Measurements from ENCODE around the gene MAFG.

MAFG gene

DNA sequence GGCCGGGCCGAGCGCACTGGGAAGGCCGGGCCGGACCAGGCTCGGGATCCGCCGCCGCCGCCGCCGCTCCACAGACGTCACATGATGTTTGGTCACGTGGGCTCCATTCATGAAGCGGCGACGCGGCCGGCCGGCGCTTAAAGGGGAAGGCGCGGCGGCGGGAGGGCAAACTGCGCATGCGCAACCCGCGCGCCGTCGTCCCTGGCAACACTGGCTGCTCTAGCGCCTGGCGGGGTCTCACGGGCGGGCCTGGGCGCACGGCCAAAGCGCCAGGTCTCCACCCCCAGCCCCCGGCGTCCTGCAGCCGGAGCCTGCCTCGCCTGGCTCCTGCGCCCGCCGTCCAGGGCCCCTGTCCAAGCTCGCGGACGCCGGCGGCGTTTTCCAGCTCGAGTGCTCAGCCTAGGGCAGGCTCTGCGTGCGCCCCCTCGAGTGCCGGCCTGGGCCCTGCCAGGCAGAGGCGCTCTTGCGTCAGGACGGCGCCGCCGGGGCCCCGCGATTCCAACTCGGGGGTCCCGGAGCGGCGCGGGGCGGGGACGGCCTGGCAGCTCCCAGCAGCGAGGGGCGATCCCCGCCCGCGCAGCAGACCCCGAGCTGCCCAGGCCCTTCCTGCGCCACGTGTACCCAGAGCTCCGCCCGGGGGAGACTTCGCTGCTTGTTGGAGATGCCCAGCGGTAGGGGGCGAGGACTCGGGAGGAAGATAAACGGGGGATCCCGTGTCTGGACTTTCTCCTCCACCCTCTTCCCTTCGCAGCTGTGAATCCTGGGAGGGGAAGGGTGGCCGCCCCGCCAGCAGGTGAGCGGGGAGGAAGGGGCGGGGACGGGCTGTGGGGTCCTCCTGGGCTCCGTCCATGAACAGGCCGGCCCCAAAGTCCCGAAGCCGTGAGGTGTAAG is at the start of gene MAFG:
TSS of gene MAFG (minus strand) at position 83 of the 891 bp plus-strand sequence. CDS start 4,550 bp downstream, outside the sequence.
- DNase-seq (ENCODE audit: low read depth in 1 of 2, low spot score in 1 of 2) = peak; percentile 75 to 85

DNA sequence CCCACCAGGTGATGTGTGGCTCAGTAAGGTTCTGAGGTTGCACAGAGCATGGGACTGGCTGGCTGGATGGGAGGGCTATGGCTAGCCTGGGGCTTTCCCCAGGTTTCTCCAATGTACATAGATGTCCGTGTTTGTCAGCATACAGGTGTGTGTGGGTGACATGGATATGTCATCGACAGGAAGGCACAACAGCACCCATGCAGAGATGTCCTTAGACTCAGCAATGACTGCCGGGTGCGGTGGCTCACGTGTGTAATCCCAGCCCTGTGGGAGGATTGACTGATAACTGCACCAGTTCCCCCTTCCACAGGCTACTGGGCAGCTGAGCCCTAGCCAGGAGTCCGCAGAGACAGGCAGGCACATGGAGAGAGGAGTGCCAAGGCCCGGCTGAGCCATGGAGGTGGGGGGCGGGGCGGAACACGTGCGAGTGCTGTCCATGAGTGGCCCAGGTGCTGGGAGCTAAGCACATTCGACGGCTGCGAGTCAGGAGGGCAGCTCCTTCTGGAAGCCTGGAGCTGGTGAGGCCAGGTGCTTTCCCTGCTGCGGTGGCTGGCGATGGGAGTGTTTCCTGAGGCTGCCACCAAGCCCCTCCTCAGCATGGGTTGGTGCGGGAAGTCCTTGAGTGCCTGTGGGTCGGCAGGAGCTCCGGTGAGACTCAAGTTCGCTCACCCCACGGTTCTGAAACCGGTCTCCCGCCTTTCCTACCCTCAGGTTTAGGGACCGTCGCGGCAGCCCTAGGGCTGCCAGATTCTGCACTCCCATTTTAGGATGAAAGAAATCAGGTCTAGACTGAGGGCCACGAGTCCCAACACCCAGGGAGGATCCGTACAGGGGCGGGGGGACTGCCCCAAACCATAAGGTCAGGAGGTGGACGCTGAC is 49.0 kb upstream of the MAFG start:
- DNase-seq (ENCODE audit: low read depth in 1 of 2, low spot score in 1 of 2) = no peak

DNA sequence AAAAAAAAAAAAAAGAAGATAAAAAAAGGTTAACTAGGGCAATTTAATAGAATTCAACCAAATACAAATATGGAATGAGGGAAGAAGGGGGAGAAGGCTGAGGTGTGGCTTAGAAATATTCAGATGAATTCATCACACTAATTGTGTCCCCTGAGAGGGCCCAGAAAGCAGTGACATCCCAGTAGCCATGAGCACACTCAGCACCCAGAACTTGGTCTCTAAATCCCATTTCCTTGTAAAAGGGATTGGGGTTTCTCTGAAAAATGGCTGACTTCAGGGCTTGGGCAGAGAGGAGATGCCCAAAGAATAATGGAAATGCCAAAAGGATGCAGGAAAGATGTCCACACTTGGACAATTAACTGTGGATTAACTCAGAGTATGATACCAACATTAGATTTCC is 45.9 kb upstream of the MAFG start:
- no peak for DNase-seq (ENCODE audit: low read depth in 1 of 2, low spot score in 1 of 2)

DNA sequence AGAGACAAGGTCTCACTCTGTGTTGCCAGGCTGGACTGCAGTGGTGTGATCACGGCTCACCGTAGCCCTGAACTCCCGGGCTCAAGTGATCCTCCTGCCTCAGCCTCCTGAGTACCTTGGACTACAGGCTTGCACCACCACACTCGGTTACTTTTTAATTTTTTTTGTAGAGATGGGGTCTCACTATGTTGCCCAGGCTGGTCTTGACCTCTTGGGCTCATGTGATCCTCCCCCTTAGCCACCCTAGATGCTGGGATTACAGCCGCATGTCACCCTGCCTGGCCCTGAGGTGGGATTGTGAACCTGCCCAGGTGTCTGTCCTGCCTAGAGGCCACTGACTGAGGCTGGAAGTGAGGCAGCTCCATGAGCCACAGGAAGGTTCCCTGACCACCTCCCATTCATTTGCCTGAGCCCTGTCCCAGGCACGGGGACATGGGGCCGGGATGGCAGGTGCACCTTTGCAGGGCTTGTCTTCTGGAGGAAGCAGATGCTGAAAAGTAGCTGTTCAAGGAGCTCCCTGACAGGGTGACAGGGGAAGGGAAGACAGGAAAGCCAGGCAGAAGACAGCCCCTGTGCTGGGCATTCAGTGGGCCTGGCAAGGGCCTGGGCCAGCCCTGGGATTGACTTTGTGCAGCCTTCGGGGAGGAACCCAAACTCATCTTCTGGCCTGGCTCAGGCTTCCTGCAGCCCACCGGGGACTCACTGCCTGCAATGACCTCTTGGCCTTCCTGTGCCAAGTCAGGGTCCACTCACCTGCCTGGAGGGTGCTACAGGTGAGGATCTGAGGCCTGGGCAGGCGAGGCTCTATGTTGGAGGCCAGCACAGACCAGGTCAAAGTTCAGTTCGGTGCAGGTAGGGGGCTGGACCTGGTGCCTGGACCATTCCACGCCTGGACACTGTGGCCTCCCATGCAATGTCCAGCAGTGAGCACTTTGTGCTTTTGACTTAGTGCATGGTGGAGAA is 41.6 kb upstream of the MAFG start:
- DNase-seq (ENCODE audit: low read depth in 1 of 2, low spot score in 1 of 2) = no peak

DNA sequence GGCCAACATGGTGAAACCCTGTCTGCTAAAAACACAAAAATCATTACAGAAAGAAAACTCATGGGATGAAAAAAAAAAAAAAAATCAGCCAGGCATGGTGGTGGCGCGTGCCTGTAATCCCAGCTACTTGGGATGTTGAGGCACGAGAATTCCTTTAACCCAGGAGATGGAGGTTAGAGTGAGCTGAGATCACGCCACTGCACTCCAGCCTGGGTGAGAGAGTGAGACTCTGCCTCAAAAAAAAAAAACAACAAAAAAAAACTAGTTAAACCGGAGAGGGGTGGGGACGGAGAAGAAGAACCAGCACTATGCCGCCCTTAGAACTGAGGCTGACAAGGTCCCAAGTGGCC is 40.8 kb upstream of the MAFG start:
- DNase-seq (ENCODE audit: low read depth in 1 of 2, low spot score in 1 of 2) = no peak

DNA sequence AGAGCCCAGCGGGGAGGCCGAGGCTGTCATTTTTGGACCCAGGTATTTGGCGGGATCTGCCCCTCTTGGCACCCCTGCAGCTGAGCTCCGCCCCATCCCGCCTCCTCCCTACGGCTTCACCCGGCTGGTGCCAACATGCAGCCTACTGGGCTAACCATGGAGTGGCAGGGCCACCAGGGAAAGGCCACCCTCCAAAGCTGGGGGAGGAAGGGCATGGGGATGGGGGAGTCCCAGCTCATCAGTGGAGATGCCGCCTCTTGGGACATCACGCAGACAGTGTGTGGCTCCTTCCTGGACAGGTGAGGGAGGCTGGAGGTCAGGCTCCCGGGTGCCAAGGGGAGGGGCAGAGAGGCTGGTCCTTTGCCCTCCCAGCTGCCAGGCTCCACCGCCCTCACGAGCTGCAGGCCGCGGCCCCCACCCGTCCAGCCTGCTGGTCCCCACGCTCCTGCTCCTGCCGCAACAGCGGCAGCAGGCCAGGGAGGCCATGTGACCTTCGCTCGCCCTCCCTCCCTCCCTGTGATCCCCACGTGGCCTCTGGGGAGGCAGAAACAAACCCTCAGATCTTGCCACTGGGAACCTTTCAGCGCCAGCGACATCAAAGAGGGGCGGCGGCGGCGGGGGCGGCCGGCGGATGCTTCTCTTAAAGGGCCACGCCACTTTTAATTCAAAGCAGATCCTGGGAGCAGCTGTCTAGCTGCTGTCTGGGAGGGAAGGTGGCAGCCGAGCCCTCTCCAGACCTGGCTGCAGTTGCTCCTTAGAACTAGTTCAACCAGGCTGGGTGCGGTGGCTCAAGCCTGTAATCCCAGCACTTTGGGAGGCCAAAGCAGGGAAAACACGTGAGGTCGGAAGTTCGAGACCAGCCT is 40.2 kb upstream of the MAFG start:
- DNase-seq (ENCODE audit: low read depth in 1 of 2, low spot score in 1 of 2) = peak; percentile 73 to 76

DNA sequence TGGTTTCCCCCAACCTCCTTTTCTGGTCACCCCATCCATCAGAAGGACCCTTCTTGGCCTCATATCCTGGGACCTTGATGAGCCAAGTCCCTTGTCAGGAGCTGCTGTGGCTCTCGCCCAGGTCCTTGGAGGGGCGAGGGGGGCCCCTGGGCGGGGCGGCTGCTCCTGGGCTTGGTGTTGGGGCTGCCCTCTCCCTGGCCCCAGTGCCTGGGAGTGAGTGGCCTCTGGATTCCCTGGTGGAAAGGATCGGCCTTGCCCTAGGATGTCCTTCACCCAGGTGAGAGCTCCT is 39.7 kb upstream of the MAFG start:
- DNase-seq (ENCODE audit: low read depth in 1 of 2, low spot score in 1 of 2) = no peak

DNA sequence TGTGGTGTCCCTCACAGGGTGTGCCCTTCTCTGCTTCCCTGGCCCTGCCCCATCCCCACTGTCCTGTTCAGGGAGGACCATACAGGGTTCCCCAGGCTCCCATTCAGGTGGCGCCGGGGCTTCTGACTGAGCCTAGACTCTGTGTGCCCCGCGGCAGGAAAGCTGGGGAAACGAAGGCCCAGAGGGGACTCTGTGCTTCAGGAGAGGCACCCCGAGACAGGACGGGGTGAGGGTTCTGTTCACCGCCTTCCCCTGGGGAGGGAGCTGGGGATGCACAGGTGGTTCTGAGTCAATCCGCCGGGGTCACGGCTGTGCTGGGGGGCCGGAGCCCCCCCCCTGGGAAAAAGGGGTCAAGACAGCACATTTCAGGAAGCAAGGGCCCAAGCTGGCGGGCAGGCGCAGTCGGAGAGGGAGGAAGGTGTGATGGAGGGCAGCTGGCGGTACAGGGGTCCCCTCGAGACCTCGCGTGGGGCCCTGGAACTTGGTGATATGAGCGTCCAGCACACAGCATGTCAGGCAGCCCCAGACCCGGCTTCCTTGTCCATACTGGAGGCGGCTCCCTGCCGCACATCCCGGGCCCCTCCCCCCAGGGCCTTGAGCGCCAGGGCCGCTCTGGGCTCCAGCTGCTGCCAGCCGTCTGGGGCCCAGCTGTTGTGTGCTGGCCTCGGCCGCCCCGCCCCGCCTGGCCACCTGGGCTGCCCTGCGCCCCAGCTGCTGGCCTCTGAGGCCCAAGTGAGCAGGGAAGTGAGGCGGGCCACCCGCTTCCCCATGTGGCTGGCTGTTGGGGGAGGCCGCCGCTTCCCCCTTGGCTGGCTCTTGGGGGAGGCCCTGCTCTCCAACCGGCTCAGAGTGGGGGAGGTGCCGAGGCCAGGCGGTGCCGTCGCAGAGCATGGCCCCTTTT is 39.1 kb upstream of the MAFG start:
- DNase-seq (ENCODE audit: low read depth in 1 of 2, low spot score in 1 of 2) = no peak

DNA sequence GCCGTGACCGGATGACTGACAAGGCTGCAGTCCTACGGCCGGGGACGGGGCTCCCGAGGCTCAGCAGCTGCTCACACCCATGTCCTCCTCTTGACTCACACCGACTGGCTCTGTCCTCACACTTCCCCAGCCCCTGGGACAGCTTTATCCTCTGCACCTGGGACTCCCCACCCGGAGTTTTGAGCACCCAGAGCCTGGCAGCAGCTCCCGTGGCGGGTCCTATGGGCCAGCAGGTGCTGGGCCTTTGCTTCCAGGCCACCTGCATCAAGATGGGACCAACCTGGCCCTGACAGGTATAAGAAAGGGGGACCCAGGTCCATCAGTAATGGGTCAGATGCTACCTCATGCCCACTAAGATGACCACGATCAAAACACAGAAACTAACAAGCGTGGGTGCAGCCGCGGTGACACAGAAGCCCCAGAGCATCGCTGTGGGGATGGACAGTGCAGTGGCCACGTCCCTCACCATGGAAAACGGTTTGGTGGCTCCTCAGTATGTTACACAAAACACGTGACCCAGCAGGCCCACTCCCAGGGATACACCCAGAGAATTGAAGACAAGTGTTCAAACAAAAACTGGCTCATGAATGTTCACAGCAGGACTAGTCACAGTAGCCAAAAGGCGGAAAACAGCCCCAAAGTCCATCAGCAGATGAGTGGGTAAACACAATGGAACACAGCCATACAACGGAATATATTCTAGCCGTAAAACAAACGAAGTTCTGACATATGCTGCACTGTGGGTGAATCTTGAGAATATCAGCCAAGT is 36.7 kb upstream of the MAFG start:
- no peak for DNase-seq (ENCODE audit: low read depth in 1 of 2, low spot score in 1 of 2)

DNA sequence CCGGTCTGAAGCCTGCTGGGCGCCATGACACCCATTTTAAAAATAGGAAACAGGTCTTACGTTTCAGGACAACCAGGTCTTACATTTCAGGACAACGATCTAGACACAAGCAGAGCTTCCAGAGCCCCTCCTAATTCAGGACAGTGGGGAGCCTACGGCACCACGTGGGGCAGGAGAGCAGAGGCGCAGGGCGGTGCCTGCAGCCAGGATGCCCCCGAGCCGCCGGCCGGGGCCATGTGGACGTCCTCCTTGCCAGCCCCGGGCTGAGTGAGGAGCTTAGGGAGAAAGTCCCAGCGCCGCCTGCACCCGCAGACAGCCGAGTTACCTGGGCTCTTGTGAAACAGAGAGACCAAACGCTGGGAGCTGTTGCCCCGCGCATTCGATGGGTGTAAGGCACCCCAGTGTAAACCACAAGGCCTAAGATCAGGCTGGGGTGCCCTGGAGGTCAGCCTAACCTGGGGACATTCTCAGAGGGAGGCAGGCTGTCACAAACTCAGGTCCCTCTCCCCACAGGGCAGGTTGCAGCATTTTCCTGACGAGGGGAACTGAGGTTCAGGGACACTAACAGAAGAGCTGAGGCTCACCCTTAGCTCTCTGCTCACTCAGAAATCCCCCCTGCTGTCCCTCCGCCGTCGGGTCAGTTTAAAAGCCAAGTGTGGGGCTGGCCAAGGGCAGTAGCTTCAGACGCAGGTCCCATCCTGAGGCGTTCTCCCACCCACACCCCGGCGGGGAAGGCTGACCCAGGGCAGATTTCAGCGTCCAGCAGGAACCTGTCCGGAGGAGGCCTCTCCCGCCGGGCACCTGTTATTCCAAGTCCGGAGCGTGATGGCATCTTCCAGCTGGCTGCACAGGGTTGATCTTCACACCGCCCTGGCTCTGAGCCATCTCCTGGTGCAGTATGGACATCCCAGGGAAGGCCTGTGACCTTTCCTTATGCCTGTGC is 35.2 kb upstream of the MAFG start:
- no peak for DNase-seq (ENCODE audit: low read depth in 1 of 2, low spot score in 1 of 2)

DNA sequence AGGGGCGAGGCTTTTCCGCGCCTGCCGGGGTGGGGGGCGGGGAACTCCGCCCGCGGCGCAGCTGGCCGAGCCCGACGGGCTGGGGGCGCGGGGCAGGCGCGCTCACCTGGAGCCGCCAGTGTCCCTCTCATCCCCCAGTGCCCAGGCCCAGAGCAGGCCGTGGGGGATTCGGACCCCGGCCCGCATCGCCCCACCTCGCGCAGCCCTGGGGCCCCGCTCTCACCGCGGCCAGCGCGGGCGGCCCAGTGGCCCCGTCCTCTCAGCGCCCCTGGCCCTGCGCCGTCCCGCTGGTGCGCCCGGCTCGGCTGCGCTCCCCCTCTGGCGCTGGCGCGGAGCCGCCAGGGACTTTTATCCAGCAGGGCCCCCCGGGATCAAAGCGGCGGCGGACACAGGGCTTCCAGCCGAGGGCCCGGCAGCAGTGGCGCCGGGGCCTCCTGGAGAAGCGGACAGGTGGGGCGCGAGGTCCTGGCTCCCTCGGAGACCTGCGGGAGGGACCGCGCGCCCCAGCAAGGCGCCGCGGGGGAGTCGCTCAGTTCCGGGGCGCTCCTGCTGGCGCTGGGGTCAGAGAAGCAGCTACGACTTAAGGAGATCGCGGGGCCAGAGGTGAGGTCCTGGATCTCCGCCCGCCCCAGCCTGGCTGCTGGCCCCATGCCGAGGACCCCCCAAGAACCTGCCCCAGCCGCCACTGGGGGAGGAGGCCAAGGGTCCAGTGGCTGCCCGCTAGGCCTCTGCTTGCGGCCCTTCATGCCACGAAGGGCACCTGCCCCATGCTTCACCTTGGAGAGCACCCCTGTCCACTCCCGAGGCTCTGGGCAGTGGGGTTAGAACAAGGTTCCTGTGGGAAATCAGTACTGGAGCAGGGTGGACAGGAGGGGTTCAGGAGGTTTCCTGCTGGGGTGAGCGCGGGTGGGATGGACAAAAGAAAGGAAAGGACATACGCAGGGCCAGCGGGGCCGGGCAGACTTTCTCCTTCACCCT is 34.3 kb upstream of the MAFG start:
- no peak for DNase-seq (ENCODE audit: low read depth in 1 of 2, low spot score in 1 of 2)

DNA sequence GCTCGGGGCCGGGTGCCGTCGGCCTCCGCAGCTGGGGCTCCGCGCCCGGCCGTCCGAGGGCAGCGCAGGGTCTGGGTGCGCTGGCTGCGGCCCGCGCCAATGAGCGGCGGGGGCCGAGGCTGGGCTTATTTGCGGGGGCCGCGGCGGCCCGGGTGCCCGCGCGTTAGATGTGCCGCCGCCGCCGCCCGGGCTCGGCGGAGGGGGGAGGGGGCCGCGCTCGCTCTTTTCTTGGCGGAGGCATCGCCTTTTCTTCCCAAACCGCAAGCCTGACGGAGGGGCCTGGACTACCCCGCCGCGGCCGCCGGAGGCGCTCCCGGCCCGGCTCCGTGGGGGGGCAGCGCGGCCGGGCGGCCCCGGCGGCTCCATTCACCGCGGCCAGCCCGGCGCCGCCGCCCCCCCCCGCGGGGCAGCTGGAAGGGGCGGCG is 33.6 kb upstream of the MAFG start, which contains the start of gene NOTUM:
TSS of gene NOTUM (minus strand) at position 101 of the 425 bp plus-strand sequence. CDS start 278 bp downstream, outside the sequence.
- no peak for DNase-seq (ENCODE audit: low read depth in 1 of 2, low spot score in 1 of 2)

DNA sequence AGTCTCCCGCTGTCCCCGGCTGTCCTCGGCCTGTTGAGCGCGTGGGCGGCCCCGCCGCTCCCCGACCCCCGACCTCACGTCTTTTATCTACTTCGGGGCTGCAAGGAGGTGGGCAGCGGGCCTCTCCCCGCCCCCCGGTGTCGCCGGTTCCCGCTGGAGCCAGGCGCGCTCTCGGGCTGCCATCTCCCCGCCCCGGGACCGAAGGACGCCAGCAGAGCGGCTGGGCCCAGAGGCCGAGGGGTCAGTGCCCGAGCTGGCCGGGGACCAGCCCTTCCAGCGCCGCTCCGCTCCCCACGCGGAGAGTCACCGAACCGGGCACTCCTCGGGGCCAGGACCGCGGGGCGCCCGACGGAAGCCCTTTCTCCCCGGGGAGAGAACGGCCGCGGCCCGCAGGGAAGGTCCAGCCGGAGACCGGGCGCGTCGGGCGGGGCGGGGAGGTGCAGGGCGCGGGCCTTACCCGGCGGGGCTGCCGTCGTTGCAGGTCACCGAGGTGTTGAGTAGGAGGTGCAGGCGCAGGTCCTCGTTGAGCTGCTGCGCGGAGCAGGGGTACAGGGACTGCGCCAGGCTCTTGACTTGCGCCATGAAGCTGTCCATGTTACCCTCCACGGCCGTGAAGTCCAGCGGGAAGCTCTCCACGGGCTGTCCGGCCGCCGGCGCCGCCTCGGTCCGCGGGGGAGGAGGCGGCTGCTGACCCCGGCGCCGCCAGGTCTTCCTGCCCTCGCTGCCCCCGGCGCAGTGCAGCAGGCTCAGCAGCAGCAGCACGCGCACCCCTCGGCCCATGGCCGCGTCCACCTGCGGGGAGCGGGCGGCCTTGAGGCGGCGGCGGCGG is 32.8 kb upstream of the MAFG start:
- no peak for DNase-seq (ENCODE audit: low read depth in 1 of 2, low spot score in 1 of 2)

DNA sequence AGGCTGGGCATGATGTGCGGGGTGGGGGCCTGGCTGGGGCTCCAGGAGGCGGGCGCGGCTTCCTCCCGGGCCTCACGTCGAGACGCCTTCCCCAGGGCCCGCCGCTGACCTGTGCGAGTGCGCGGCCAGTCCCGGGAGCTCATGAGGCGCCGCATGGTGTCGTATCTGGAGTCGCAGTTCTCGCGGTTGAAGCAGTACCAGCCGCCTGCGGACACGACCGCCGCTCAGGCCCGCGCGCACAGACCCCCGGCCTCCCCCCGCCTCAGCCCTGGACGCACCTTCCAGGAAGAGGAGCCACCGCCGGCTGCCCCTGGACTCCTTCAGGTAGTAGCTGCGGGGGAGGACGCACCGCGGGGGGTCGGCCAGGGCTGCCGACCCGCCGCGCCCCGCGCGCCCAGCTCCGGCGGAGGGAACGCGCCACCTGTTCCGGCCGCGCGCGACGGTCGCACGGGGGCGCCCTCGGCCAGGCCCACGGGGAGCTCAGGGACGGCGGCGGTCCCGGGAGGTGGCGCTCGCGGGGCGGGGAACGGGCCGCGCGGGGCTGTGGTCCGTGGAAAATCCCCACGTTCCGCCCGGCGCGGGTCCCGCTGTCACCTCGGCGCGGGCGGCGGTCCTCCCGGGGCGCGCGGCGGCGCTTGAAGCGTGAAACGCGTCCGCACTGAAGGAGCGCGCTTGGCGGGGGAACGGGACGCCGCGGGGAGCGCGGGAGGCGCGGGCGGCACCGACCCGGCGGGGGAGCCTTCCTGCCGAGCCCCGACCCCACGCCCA is 32.0 kb upstream of the MAFG start:
- peak; percentile 78 to 81 for DNase-seq (ENCODE audit: low read depth in 1 of 2, low spot score in 1 of 2)
